Muscle of back (tissue), 11 donors: Measurements from ENCODE around the gene C8A. TPM values are rescaled to one million over a fixed set of nuclear protein-coding genes. Genes with fewer than 3 reads are reported as not detected.

ENCODE experiments used
- DNase-seq, 3 donors: peaks; one replicate each; pipeline versions ENCODE4 v3.0.0 to v3.0.0-alpha.2; 2013
- polyA plus RNA-seq, 10 donors: library from polyadenylated mRNA; unstranded; fragments of 120-200 nt; gene quantifications; one replicate each; pipeline ENCODE4 v1.2.1, GENCODE V29; 2013; ENCODE audit not compliant: insufficient read length in 10 of 10

C8A gene
- polyA plus RNA-seq, 10 donors = not detected

DNA sequence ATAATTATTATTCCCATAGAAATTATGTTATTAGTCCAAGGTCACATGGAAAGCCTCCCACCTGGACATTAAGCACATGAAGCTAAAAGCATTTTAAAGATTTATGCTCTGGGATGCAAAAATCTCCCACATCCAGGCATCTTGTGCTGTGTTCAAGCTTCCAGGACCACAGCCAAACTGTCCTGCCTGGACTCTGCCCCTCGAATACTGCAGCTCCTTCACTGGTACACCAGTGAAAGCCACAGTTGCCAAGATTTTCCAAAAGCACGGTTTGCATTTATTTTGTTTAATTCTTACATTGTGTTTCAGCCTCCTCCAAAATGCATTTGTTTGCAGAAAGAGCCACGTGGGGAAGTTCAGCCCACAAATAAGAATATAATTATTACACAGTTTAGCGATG lies 72.6 kb downstream of the C8A start:
- no peak for DNase-seq

DNA sequence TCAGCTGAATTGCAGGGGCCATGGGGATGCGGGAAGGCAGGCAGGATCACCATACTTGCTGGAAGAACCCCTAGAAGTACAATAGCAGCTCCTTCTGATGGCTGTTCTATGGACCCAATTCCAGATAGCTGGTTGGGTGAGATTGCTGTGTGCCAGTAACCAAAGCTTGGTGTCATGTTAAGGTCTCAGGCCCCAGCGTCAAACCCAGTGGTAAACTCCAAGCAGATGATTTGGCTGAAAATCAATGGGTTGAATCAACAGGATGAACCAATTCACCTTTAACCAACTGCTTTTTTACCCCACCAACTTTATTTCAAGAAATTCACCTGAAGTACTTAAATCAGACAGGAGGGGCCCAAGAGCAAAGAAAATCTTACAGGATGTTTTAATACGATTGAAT lies 73.4 kb downstream of the C8A start:
- DNase-seq = no peak

DNA sequence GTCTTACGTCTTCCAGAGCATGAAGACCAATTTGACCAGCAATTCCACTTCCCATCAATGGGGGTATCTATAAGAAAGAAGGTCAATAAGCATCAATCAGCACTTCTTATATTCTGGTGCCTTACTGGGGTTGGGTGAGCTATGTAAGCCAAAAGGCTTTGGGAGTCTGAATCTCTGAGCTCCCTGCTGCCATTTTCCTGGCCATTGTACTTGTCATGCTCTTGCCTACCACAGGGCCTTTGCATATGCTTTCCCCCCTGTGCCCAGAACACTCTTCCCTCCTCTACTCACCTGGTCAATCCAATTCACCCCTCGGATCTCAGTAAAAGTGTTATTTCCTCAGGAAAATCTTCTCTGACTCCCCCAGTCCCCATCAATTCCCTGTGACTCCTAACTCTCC lies 74.9 kb downstream of the C8A start:
- DNase-seq = no peak

DNA sequence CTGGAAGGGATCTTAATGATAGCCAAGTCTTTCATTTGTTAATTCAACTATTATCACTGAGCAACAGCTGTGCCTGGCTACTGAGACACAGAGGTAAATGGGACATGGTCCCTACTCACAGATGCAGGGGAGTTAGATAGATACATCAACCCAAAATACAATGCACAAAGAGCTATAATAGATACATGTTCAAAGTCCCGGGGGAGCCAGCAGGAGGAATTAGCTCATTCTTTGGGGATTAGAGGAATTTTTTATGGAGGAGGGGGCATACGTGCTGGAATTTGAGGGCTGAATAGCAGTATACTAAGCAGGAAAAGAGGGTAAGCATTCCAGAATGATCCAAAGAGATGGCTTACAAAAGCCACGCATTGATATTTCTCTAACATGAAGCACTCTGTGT lies 76.6 kb downstream of the C8A start:
- no peak for DNase-seq

DNA sequence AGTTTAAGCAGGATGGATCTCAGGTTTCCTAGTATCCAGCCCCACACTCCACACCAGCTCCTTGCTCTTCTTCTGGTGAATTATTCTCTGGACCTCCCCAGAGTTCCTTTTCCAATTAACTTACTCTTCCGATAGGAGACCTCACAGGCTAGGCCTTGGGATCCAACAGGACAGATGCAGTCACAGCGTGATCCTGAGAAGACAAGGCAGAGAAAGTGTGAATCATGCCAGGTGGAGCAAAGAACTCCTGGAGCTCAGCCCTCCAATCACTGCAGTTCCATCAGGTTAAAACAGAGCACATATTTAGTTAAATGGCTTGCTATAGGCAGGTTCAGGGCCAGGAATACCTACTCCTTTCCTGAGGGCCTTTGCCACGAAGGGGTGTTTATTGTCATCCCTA lies 77.1 kb downstream of the C8A start:
- DNase-seq = no peak

DNA sequence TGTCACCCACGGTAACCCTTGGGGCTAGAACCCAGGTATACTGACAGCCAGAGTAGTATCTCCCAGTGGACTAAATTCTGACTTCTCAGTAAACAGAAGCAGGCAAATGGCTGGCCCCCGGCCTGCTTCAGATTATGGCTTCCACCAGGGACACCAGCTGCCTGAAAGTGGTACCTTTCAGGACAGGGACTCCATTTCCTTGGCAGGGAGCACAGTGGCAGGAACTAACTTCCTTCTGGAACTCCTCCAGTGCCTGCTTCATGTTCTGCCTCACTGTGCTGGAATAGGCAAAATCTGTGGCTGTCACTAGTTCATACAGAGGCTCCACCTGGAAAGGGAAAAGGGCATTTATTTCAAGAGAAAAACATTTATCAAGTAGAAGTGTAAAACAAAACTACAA lies 78.6 kb downstream of the C8A start:
- DNase-seq = no peak

DNA sequence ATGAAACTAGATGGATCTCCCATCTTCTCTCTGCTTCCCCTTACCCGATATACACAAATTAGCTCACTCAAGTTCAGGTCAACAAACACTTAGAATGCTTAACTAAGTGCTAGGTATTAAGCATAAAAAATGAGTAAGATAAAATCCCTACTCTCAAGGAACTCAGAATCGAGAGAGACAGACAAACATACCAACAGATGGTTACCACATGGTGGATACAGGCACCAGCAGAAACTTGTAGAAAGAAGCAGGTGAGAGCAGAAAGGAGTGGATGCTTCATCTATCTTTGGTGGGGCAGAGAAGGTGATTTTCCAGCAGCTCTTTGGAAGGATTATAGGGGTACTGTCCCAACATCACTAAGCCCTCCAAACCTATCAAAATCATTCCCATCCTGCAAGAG lies 79.0 kb downstream of the C8A start:
- no peak for DNase-seq

DNA sequence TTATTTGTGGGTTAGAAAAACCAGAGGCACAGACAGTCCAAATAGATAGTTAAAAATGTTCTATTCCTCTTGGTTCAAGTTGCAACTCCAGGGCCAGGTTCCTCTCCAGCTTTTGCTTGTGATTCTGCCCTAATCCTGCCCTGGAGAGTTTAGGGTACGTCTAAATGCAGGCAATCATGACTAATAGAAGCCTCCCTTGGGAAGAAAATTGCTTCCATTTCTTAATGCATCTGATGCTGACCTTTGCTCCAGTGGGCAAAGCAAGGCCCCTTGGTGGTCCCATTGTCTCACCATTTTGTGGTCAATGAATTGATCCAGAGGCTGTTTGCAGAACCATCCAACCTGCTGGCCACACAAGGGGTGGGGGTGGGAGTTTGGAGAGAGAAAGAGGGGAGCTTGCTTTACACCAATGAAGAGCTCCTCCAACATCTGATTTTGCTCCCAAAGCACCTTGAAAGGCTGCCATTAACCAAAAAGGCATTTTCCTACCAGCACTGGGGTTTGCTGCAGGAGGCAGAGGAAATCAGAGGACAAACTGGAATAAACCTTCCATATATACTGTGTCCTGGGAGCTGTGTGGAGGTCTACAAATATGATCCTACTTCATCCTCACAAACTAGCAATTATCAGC lies 79.9 kb downstream of the C8A start:
- peak in 1 of 3 donors; percentile 83 for DNase-seq

DNA sequence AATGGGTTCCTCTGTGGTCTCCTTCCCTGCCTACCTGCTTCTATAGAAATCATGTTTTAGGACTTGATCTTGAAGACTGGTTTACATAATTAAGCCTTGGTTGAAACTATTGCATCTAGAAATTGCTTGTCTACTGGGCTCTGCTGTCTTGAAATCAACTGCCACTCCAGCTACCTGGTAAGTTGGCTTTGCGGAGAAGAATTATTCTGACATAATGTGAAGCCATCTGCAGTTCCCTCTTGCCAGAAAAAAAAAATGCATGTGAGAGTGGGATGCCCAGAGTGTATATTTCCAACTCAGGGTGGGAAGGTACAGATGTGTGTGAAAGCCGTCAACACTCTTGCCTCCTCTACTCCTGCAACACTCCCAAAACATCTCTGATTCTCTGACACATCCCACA lies 84.0 kb downstream of the C8A start:
- no peak for DNase-seq

DNA sequence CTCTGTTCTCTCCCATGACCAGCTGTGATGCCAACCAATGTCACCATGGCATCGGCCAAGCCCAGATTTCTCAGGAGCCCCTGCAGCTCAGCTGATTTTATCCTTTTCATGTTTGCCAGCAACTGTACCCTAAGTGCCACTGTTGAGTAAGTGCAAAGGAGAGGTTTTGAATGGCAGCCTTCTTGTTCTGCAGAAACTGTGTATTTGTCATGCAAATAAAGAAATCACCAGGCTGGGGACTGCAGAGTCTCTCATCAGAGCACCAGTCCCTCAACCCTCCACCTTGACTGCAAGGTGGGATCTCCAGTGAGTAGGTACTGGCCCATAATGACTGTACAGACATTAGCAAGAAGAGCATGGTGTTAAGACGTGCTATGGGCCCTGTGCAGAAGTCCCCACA lies 84.6 kb downstream of the C8A start:
- no peak for DNase-seq

DNA sequence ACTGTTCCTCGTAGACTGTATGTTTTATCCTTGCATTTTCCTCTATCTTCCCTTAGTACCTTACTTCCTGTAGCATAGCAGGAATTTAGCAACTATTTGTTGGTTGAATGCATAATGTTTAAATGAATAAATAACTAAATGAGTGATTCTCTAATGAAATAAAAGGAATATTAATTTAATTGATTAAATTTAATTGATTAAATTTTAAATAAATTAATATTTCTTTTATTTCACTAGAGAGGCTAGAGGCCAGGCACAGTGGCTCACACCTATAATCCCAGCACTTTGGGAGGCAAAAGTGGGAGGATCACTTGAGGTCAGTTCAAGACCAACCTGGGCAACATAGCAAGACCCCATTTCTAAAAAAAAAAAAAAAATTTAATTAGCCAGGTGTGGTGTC lies 85.4 kb downstream of the C8A start:
- no peak for DNase-seq

DNA sequence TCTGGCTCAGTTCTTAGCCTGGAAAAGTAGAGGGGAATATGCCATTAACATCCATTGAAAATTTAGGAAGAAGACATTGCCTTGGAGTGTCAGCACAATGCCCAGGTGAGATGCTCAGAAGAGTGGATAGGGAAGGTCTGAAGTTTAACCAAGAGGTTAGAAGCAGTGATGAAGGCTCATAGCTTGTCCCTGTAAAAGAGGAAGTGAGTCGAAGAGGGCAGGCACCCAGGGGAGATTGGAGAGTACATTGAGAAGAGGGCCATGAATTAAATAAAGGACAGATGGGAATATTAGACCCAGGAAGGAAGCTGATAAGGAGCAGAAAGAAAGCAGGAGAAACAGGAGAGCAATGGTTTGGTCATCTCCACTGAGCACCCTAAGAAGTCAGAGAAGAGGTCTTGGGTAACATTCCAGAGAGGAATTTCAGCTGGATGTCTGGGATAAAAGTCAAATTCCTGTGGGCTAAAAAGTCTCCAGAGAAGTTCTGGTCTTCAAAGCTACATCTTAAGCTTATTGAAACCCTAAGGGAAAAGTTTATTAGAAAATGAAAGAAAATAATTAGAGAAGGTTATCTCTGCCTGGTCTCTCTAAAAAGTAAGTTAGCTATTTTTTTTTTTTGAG lies 93.9 kb downstream of the C8A start:
- DNase-seq = peak in 1 of 3 donors; percentile 27

DNA sequence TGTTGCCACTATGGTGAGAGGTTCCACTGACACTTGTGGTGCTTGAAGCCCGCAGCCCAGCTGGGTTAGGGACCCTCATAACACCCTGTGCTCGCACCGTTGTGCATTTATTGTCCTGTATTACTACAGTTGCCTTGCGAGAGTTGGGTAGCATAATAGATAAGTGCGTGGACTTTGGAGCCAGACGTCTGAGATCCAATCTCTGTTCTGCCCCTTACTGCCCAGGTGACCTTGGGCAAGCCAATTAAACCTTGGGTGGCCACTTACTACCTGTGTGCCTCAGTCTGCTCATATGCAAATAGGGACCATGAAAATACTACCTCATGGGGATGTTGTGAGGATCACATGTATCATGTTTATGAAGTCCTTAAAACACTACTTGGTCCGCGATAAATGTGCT lies 97.9 kb downstream of the C8A start:
- no peak for DNase-seq

DNA sequence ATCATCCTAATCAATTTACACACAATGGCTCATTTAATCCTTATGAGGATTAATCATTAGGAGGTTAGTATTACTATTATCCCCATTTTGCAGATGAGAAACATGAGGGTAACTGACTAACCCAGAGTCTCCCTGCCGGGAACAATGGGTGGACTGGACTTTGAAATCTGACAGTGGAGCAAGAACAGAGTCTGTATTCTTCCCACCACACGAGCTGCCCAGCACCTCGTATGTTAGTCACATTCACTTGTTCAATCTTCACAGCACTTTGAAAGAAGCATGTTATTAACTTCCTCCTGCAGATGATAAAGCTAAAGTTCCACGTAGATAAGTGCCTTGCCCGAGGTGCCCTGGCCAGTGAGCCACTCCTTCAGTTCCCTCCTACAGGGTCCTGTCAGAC lies 98.8 kb downstream of the C8A start:
- no peak for DNase-seq

DNA sequence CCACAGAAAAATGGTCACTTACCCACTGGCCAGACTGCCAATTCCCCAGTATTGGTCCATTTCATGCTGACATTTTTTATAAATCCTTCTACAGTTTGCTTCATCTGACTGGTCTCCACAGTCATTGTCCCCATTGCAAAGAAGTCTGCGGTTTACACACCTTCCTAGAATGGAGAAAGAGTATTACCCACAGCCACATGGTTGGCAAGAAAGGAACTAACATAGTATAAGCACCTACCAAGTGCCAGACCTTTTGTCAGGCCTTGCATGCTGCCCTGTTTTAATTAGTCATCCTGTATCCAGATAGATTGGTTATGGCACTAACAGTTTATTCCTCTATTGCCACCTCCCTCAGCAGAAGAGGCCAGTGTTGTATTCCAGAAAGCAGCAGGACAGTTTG lies 100.1 kb downstream of the C8A start:
- no peak for DNase-seq

DNA sequence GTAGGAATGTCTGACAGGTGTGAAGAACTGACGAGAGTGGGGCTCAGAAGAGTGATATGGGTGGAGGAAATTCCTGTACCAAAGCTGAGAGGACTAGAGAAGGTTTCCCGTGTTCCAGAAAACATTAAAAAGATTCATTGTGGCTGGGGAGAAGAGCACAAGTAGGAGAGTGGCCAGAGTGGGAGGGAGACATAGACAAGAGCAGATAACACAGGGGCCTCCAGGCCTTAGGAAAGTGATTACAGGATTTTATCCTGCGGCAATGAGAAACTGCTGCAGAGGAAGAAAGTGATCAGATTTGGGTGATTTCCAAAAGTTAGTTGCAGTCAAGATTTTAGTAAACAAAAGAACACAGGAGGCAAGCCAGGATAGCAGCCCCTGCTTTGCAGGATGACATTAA lies 103.3 kb downstream of the C8A start:
- DNase-seq = no peak

DNA sequence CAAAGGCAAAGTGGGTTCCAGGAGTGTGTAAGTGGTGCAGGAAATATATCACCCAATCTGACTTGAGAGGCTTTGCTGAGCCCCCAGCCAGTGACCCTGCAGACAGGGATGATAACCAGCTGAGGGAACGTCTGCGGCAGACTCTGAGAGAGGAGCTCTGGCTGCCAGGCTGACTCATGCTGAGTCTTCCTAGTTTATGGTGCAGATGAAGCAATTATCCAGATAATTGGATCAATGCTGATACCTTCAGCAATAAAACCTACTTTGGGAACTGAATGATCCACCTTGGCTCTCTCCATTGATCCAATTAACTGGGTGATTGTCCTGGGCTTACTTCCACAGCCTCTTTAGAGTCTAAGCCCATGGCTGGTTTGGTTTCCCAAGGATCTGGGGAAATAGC lies 103.9 kb downstream of the C8A start:
- DNase-seq = peak in 1 of 3 donors; percentile 33

DNA sequence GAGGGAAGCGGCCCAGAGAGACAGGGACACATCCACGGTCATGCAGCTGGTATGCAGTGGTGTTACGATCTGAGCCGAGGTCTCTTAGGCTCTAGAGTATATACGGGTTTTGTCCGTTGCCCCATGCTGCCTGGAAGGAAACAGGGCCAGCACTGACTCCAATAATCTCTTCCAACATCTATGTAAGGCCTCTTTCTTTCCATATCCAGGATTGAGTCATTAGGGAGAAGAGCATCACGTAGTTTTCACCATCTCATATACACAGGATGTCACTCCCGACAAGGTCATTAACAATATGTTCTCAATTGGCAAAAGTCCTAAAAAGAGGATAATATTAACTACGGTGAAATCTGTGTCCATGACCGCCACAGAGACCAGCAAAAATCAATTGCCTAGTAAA lies 106.8 kb downstream of the C8A start:
- DNase-seq = no peak

DNA sequence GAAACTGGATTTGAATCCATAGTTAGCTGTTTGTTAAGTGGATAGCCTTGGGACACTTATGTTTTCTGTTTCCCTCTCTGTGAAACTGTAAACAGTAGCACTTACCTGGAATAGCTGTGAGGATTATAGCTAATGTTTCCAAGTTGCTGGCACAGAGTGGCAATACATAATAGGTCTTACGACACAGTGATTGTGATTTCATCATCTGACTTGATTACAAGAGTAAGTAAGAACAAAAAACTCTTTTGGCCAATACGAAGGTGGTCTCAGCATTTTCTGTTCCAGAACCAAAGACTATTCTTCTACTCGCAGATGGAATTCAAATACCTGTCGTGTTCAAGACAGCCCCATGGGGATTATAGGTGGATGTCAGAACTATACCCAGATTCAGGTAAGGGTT lies 109.1 kb downstream of the C8A start:
- no peak for DNase-seq

DNA sequence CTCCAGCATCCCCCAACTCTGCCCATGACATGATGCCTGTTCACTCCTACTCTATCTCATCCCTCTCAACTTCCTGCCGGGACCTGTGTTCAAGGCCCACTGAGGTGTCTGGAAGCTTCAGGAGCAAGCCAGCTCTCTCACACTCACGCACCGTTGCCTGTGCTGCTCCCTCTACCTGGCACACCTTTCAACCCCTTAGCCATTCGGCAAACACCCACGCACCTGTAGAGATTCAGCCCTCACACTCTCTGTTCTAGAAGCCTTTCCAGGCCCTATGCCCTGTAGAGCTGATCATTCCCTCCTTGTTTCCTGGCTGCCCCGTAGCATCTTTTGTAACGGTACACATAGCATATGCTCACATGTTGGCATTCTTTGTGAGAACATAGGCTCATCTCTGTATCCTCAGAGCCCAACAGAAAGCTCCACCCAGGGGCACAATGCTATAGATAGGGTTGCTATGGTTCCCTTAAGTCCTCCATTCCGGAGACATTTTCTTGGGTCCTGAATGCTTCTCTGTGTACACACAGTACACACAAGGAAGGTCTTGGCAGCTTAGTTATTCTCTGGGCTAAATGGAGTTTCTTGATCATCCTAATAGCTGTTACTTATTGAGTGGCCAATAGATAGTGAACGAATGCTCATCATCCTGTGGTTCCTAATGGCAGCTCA lies 109.9 kb downstream of the C8A start:
- DNase-seq = no peak

DNA sequence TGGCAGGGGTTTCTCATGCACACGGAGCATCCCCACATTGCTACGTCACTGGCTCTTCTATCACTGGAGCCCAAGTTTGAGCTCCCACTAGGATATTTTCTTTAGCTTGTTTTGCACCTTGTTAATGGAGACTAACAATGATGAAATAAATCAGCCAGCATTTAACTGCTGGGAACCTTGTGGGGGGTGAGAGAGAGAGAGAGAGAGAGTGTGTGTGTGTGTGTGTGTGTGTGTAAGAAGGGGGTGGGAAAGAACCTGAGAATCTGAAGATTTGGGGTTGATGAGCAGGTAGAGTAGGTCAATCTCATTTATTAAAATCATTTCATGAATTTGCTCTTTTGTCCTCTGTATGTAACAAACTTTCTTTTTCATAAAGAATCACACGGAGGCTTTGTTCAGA lies 110.6 kb downstream of the C8A start:
- DNase-seq = no peak

DNA sequence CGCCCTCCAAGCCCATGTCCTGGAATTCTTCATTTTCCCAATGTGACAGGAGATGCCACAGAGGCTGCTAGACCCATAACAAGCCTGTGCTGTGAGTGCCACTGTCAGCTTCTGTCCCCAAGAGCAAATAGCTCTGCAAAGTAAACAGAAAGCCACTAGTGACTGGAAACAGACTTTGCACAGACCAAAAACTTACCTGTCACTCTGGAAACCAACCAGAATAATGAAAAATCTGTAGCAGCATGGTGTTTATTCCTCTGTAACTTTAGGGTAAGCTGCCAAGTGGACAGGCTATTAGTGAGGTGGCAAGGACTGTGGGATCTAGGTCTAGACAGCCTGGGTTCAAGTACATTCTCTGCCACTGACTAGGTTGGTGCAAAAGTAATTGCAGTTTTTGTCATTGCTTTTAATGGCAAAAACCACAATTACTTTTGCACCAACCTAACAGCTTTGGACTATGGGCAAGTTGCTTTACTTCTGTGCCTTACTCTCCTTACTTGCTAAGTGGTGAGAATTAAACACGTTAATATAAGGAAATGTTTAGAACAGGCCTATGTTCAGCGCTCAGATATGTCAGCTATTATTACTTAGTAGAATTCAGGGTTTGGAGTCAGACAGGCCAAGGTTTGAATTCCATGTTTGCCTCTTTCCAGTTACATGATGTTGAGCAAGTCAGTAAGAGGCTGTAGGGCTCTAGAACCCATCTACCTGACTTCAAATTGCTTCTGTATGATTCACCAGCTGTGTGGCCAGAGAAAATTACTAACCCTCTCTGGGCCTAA lies 111.5 kb downstream of the C8A start, which contains the start of gene C8B:
Gene C8B, minus strand, starts transcription at position 100 of the 782 bp plus-strand sequence. Its CDS starts 67 bp downstream, at position 33.
- no peak for DNase-seq

DNA sequence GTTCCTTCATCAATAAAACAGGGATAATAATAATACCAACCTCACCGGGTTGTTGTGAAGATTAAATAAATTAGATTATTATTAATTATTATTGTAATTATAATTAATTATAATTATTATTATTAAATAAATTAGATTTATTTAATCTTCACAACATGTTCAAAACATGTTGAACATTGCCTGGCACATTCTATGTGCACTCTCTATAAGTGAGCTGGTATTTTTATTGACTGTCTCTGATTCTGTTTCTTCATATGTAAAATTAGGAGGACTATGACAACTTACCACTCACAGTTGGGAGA lies 112.1 kb downstream of the C8A start:
- no peak for DNase-seq
